Tibial nerve (tissue), 4 donors: Measurements from ENCODE around the gene FNIP2.

ENCODE experiments used
- EP300 ChIP-seq, 2 donors: sonication (generic); formaldehyde crosslinking; IDR thresholded peaks; one replicate each; pipeline ENCODE4 v1.6.1; 2017; ENCODE audit warnings: antibody characterized with exemption in 2 of 2, mild to moderate bottlenecking in 1 of 2
- POLR2A ChIP-seq, 2 donors: fragments of 450-650 bp; IDR thresholded peaks; one replicate each; pipeline ENCODE4 v1.6.1; 2017; ENCODE audit warnings: antibody characterized with exemption in 2 of 2, mild to moderate bottlenecking in 2 of 2, moderate library complexity in 2 of 2
- TF ChIP-seq, protein P1 (sequence below), 5 experiments: fragments of 200-600 bp in 3 of 5; fragments of 450-650 bp in 2 of 5; sonication (generic) in 3 of 5; IDR thresholded peaks; one replicate each; pipeline ENCODE4 v1.5.1; 2016 to 2019; ENCODE audit warnings: antibody characterized with exemption in 5 of 5, mild to moderate bottlenecking in 3 of 5, moderate library complexity in 2 of 5

DNA sequence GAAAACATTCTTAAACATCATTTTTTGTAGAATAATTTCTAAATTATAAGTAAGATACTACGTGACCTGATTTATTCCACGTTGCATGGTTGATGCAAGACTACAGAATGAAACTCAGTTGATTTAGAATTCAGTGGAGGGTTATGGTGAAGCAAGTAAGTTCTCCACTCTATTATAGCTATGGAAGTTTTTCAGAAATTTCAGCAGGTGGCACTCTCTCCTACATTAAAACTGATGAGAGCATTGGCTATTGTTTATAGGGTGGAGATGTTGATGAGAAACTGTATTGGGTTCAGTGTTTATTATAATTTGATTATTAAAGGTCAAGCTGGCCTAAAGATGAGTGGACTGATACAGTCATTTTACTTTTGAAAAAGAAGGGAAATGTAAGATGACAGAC is 88.0 kb downstream of the FNIP2 start:
- no peak for TF ChIP-seq EP300 (IDR thresholded peaks at IDR 0.05)
- no peak for TF ChIP-seq POLR2A (IDR thresholded peaks at IDR 0.05)
- TF ChIP-seq, protein P1, sequence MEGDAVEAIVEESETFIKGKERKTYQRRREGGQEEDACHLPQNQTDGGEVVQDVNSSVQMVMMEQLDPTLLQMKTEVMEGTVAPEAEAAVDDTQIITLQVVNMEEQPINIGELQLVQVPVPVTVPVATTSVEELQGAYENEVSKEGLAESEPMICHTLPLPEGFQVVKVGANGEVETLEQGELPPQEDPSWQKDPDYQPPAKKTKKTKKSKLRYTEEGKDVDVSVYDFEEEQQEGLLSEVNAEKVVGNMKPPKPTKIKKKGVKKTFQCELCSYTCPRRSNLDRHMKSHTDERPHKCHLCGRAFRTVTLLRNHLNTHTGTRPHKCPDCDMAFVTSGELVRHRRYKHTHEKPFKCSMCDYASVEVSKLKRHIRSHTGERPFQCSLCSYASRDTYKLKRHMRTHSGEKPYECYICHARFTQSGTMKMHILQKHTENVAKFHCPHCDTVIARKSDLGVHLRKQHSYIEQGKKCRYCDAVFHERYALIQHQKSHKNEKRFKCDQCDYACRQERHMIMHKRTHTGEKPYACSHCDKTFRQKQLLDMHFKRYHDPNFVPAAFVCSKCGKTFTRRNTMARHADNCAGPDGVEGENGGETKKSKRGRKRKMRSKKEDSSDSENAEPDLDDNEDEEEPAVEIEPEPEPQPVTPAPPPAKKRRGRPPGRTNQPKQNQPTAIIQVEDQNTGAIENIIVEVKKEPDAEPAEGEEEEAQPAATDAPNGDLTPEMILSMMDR (IDR thresholded peaks at IDR 0.05) = peak; percentile 38 to 69 (median 51)
